GM19324 (cell line): ENCODE data around the gene ATP2B1.

Source experiments
- ATAC-seq: cut with Tn5 transposase; IDR thresholded peaks from one replicate; pipeline ENCODE4 v1.9.1; 2021; ENCODE audit warnings: mild to moderate bottlenecking, moderate library complexity; ENCODE audit not compliant: unreplicated experiment, low FRiP score

Gene ATP2B1

DNA sequence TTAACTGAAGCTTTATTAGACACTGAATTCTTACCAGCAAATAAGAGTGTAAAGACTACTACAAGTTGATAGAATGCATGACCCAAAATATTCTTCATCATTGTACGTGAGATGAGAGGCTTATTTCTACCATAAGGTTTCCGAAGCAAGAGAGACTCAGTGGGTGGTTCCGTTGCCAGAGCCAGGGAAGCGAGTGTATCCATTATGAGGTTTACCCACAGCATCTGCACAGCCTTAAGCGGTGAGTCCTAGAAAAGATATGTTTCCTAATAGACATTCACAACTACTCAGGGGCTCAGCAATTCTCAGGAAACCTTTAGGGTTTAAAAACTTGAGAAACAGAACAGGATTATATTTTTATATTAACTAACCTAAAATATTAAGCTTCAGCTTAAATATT is 105.0 kb downstream of the ATP2B1 start:
- no peak for ATAC-seq

GRCh38 chr12:89597770-89598169 is 110.9 kb downstream of the ATP2B1 start:
- peak; percentile 46 for ATAC-seq

DNA sequence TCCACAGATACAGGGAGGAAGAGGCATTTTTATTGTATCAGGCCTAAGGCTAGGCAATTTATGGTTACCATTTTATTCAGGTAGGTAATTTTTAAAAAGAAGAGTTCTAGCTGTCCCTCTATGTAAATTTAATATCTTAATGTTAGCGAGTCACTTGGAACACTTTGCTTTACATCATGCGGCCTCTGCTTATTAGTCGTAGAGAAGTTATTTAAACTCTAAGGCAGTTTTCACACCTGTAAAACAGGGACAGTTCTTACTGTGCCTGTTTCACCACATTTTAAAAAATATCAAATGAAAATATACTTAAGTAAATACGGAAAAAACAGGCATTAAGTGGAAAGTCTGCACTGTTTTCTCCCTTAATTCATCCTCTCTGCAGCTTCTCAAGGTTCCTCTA is 111.4 kb downstream of the ATP2B1 start:
- no peak for ATAC-seq

DNA sequence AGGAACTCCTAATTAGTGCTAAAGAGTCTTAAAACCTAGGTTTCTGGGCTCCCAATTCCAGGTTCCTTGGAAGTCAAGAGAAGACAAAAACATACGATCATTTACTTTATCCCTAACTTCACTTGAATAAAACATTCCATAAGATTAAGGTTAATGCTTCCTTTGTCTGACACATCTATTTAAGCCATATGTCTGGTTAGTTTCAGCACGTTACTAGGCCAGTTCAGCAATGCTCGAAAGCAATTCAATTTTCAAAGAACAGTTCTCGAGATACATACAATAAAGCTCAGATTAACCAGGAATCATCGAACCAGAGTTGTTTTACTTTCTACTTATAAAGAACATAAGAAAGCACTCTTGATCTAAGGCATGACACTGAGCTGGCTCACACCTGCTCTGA is 114.8 kb downstream of the ATP2B1 start:
- ATAC-seq: no peak

DNA sequence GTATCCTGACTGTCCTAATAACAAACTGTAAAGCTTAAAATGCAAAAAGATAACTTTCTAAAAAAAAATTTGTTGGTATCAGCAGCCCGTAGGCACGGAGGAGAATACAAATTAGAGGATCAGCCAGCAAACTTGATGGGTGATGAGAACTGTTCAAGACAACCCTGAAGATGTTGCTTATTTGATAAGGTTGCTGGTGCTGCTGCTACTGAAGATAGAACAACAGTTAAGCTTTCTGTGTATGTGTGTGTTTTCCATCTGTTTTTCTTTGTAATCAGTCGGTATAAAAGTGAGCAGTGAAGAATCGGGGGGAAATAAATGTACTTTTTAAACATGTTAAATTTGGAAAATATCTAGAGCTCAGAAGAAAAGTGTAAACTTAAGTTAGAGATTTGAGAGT is 115.4 kb downstream of the ATP2B1 start:
- no peak for ATAC-seq

DNA sequence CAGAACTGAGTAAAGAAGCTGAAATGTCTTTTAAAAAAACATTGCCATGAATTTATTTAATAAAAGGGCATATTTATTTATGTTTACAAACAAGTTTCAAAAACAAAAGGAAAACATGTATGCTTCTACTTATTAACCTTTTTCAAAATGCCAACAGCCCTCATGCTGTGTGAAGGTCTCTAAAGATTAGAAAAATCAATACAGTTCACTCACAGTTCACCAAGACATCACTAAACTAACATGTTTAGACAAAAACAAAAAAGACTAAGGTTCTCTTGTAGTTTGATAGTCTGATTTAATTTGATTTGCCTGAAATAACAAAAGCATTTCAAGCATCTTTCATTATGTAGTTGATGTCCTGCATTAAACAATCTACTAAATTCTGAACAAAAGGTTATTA is 118.9 kb downstream of the ATP2B1 start:
- no peak for ATAC-seq

DNA sequence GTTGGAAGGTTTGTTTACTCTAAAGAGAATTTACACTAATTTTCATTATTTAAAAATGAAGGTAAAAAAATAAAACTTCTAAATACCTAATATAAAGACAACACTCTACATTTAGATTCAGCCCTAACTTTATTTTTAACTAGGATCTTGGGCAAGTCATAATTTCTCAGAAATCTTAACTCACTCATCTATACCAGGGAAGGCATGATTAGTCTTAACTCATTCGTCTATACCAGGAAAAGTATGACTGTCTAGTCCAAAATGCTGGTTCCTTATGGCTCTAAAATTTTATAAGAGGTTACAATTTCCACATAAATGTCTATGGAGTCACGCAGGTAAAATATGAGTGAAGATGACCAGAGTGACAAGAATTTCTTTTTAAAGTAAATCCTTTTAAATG is 130.1 kb downstream of the ATP2B1 start:
- no peak for ATAC-seq

- ATAC-seq: no peak
Observed at GRCh38 chr12:89576572-89577220, 131.9 kb downstream of the ATP2B1 start.

DNA sequence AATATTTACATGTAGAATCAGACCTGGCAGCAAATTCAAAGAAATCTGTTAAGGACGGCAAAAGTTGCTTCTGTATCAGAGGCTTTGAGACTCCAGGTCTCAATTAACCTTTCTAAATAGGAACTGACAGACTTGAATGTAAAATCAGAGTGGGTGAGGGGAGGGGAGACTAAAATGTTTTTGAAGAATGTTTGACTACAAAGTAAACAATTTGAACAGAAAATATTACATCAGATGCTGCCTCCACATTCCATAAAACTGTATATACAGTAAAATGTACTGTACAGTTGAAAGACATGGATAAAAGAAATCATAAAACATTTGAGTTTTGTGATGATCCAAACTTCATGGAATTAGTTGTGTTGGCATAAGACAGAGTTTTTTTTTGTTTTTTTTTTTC is 133.3 kb downstream of the ATP2B1 start:
- ATAC-seq: no peak

GRCh38 chr12:89574736-89575208 is 133.9 kb downstream of the ATP2B1 start:
- ATAC-seq: no peak

- no peak for ATAC-seq
Observed at GRCh38 chr12:89573051-89573810, 135.4 kb downstream of the ATP2B1 start.

DNA sequence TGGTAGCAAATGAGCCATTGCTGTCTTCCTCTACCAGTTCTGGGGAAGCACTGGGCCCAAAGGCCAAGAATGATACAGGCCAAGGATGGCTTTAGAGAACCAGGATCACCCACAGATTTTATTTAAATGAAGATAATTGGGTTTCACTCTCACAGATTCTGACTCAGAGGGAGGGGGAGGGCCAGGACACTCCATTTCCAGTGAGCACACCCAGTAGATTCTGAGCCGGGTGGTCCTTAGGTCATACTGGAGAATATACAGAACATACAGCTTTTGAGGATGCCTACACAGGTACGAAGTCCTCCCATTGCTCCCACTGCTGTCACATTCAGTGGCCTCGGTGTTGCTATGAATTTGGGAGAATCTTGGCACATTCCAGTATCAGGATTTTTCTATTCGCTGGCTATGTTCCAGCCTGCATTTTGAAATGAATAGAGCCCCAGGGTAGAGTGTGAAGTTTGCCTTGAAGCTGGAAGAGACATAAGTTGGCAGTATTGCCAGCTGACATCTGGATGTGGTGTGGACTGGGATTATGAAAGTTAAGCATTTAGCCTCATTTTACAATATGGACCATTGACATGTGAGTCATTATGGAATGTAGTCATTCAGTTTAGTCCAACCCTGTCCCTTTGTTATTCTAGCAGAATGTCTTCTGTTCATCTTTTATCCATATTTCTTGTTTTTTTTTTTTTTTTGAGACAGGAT is 137.0 kb downstream of the ATP2B1 start:
- ATAC-seq: no peak

DNA sequence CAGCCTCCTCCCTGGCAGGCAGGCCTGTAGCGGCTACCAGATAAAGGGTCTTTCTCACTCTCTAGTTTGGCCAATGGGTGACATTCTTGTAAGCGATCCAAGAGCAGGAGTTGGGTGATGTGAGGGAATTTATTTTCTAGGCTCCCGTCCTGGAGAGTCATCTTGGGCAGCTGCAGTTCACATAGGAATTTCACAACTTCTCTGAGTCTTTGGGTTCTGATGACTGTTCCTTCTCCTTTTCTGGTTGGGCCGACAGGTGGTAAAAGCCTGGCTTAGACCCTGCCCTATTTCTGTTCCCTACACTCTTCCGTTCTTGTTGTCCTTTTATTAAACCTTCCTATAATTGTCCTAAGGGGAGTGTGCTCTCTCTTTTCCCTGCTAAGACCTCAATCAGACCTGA is 140.2 kb downstream of the ATP2B1 start:
- no peak for ATAC-seq

GRCh38 chr12:89567691-89568239 is 140.9 kb downstream of the ATP2B1 start:
- no peak for ATAC-seq

DNA sequence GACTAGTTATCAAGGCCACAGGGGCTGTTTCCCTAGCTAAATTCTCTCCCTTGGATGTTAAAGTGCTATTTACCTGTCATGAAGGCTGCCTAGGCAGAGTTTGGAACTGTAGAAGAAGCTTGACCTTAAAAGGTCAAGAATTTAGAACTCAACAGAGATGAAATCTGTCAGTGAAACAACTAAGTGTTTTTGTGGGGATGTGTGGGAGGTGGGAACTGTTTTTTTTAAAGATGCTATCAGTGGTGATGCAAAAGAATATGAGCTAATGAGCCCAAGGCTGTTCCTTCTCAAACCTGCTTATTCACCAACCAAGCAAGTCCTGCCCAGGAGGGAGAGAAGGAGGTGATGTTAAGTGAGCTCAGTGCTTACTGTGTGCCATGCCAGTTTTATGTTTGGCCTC is 142.0 kb downstream of the ATP2B1 start:
- no peak for ATAC-seq

DNA sequence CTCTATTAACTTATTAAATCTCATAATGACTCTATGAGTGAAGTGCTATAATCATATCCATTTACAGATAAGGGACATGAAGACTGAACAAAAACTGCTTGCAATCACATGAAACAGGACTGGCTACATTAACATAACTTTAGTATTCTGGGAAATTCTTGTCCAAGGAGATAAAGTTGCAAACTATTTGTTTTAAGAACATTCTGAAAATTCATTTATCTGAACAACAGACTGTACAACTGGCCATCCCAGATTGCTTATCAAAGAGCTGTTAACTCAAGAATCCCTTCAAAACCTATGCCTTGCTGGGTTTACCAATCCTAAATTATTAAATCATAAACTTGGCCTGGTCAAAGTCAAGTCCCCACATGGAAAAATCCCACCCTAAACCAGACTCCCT is 143.6 kb downstream of the ATP2B1 start:
- ATAC-seq: no peak

DNA sequence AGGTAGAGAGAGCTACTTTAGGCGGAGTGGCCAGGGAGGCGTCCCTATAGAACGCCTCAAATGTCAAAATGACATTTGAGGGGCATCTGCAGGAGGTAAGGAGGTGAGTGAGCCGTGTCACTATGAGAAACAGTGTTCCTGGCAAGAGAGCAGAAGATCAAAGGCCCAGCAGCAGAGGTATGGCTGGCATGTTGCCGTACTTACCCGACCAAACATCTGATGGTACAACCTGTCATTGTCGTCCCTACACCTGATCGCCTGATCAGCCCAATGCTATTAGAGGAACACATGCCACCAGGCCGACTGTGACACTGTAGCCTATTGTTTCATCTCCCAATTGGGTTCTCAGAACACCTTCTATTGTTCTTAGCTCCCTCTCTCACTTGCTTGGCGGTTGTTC is 148.9 kb downstream of the ATP2B1 start:
- ATAC-seq: no peak

DNA sequence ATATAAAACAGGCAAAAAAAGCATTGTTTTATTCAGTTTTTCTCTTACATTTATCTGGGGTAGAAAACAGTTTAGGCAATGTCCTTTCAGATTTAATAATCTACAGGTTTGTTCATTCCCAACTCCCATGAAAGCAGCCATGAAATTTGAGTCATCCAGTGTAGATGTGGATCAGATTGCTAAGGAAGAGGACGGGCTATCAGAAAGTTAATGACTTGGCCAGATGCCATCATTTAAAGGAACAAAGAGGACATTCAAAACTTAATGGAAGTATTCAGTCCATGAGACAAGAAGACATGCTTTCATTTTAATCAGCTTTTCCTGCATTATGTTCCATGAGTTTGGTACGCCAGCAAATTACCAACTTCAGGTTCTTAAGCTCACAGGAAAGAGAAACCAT is 151.7 kb downstream of the ATP2B1 start:
- ATAC-seq: no peak

DNA sequence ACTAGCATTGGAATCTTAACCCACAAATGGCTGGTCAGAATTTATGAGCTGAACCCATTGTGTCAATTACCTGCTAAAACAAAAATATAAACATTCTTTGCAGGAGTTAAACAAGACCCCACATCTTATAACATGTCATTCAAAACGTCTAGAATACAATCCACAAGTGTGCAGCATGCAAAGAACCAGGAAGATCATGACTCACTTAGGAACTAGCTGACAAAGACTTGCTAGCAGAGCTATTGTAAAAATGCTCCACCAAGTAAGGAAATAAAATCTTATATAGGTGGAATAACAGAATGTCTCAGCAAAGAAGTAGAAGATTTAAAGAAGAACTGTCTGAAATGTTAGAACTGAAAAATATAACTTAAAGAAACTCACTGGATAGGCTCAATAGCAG is 156.3 kb downstream of the ATP2B1 start:
- ATAC-seq: no peak

GRCh38 chr12:89551747-89552146 is 156.9 kb downstream of the ATP2B1 start:
- ATAC-seq: no peak

- ATAC-seq: no peak
Observed at GRCh38 chr12:89547101-89547500, 161.5 kb downstream of the ATP2B1 start.
